K562 (cell line): ENCODE measurements around the gene CGREF1. TPM values are rescaled to one million over a fixed set of nuclear protein-coding genes. Genes with fewer than 3 reads are reported as not detected.

Source experiments
- ATAC-seq: fragments of 200-7000 bp; cut with Tn5 transposase; 3 replicates; pipeline ENCODE4 v1.9.1; 2020; ENCODE audit warnings: moderate library complexity
- BruUV-seq: library from RNA; stranded (reverse); fragments of 400-500 nt; replicated peaks from 2 replicates; lab custom pipeline; 2021; lab: Mats Ljungman, UMichigan
- CTCF ChIA-PET: fragments of 300-600 bp; formaldehyde crosslinking; extraction: SDS; loops from one replicate; lab custom pipeline; 2021; ENCODE audit warnings: low intra/inter-chr PET ratio; lab: Yijun Ruan, JAX
- POLR2A ChIA-PET: fragments of 300-600, 350-650 bp; sonication (Branson Sonifier 250); formaldehyde crosslinking; extraction: SDS; loops from one replicate; lab custom pipeline; 2021; ENCODE audit warnings: antibody characterized with exemption, inconsistent platforms; lab: Yijun Ruan, JAX
- DNase-seq, 4 experiments: peaks; one replicate each; pipeline versions ENCODE4 v3.0.0 to v3.0.0-alpha.2; 2011 to 2018; ENCODE audit warnings: low spot score in 3 of 4, mixed read lengths in 3 of 4; ENCODE audit errors: extremely low read depth in 1 of 4
- FAIRE-seq: peaks from 2 replicates; lab custom pipeline; 2011; peaks lifted over from hg19 to GRCh38; lab: Jason Lieb, UNC
- H2AFZ ChIP-seq: 2 replicates; pipeline ENCODE4 v1.6.0; 2011; ENCODE audit warnings: low read depth, low read length, control low read depth, inconsistent platforms
- H3K27ac ChIP-seq: fragments of 200-600 bp; 3 replicates; pipeline ENCODE4 v1.8.0; 2011; ENCODE audit warnings: low read depth, mild to moderate bottlenecking, control low read depth, inconsistent platforms, low read length, moderate library complexity, mixed read lengths; ENCODE audit errors: extremely low read depth
- H3K27me3 ChIP-seq, 2 experiments: fragments of 300-600 bp in 1 of 2; 2 replicates in 1 of 2; 3 replicates in 1 of 2; pipeline versions ENCODE4 v1.6.0 to v1.8.0; 2011; ENCODE audit warnings: inconsistent platforms in 2 of 2, low read length in 2 of 2, mild to moderate bottlenecking in 1 of 2, mixed read lengths in 1 of 2, moderate library complexity in 1 of 2; ENCODE audit not compliant: control insufficient read depth in 2 of 2, insufficient read depth in 2 of 2
- H3K36me3 ChIP-seq: fragments of 300-600 bp; 3 replicates; pipeline ENCODE4 v1.8.0; 2011; ENCODE audit warnings: mild to moderate bottlenecking, low read length, inconsistent platforms; ENCODE audit not compliant: control insufficient read depth, insufficient read depth
- H3K4me1 ChIP-seq, 2 experiments: fragments of 200-600 bp in 1 of 2; replicated peaks in 1 of 2; 2 replicates in 1 of 2; 3 replicates in 1 of 2; pipeline versions ENCODE4 v1.5.1 to v1.8.0; 2011; ENCODE audit warnings: inconsistent platforms in 2 of 2, low read length in 2 of 2, mild to moderate bottlenecking in 1 of 2, mixed read lengths in 1 of 2, moderate library complexity in 1 of 2; ENCODE audit not compliant: control insufficient read depth in 2 of 2, insufficient read depth in 2 of 2
- H3K4me2 ChIP-seq: 2 replicates; pipeline ENCODE4 v1.6.1; 2011; ENCODE audit warnings: low read length, control low read depth, inconsistent platforms, mixed read lengths; ENCODE audit not compliant: insufficient read depth
- H3K4me3 ChIP-seq: fragments of 200-600 bp; sonication (generic), shearing (Covaris generic); 2 replicates; pipeline ENCODE4 v1.5.1; 2016; ENCODE audit warnings: control low read depth, inconsistent platforms
- H3K79me2 ChIP-seq: fragments of 200-600 bp; 3 replicates; pipeline ENCODE4 v1.8.0; 2011; ENCODE audit warnings: low read length, inconsistent platforms; ENCODE audit not compliant: control insufficient read depth, insufficient read depth
- H3K9ac ChIP-seq, 2 experiments: 2 replicates each; pipeline versions ENCODE4 v1.6.0 to v1.6.1; 2011; ENCODE audit warnings: low read depth in 2 of 2, low read length in 2 of 2, control low read depth in 1 of 2, inconsistent platforms in 1 of 2, mild to moderate bottlenecking in 1 of 2, mixed read lengths in 1 of 2; ENCODE audit not compliant: insufficient read depth in 1 of 2
- H3K9me1 ChIP-seq: one replicate; pipeline ENCODE4 v1.6.0; 2011; ENCODE audit warnings: inconsistent platforms, mild to moderate bottlenecking, low read length, moderate library complexity; ENCODE audit not compliant: control insufficient read depth, insufficient read depth
- H3K9me3 ChIP-seq: replicated peaks from 2 replicates; pipeline ENCODE4 v1.5.1; 2011; ENCODE audit warnings: low read depth, low read length, inconsistent platforms; ENCODE audit not compliant: control insufficient read depth, insufficient read depth
- H4K20me1 ChIP-seq: replicated peaks from 2 replicates; pipeline ENCODE4 v1.6.1; 2011; ENCODE audit warnings: low read length, inconsistent platforms, mixed read lengths; ENCODE audit not compliant: control insufficient read depth, insufficient read depth
- BCOR ChIP-seq: fragments of 450-650 bp; IDR thresholded peaks from 2 replicates; pipeline ENCODE4 v1.6.1; 2016
- EGR1 ChIP-seq: fragments of 450-650 bp; conservative IDR thresholded peaks from 2 replicates; pipeline ENCODE4 v1.6.1; 2017; ENCODE audit warnings: mild to moderate bottlenecking
- FIP1L1 ChIP-seq: fragments of 200-400 bp; formaldehyde crosslinking; IDR thresholded peaks from 2 replicates; pipeline ENCODE4 v1.6.1; 2018; ENCODE audit warnings: mild to moderate bottlenecking, low read depth, low read length; ENCODE audit not compliant: poor library complexity, severe bottlenecking
- MEIS2 ChIP-seq: fragments of 450-650 bp; IDR thresholded peaks from 2 replicates; pipeline ENCODE4 v1.6.1; 2014; ENCODE audit warnings: mild to moderate bottlenecking; ENCODE audit not compliant: partially characterized antibody
- NR4A1 ChIP-seq, 2 experiments: fragments of 250-450 bp in 1 of 2; fragments of 450-650 bp in 1 of 2; sonication (Bioruptor Pico) in 1 of 2; IDR thresholded peaks; 2 replicates each; pipeline versions ENCODE4 v1.4.0 to v1.6.1; 2016 to 2020; ENCODE audit warnings: mild to moderate bottlenecking in 2 of 2, missing compliant biosample characterization in 1 of 2, missing genetic modification characterization in 1 of 2, moderate library complexity in 1 of 2
- PHF21A ChIP-seq: fragments of 450-650 bp; IDR thresholded peaks from 2 replicates; pipeline ENCODE4 v1.6.1; 2017; ENCODE audit warnings: low read depth, borderline replicate concordance
- SMAD4 ChIP-seq: fragments of 250-450 bp; sonication (Bioruptor Pico); conservative IDR thresholded peaks from 2 replicates; pipeline ENCODE4 v1.8.0; 2021; ENCODE audit warnings: inconsistent platforms, mild to moderate bottlenecking, moderate library complexity
- ZBTB43 ChIP-seq: sonication (generic); formaldehyde crosslinking; IDR thresholded peaks from 2 replicates; pipeline ENCODE4 v1.8.0; 2023; ENCODE audit warnings: mild to moderate bottlenecking, missing genetic modification reagents
- ZNF518B ChIP-seq: fragments of 250-450 bp; sonication (Bioruptor Pico); IDR thresholded peaks from 2 replicates; pipeline ENCODE4 v1.5.0; 2021; ENCODE audit warnings: mild to moderate bottlenecking, moderate library complexity
- ZNF592 ChIP-seq: fragments of 450-650 bp; IDR thresholded peaks from 2 replicates; pipeline ENCODE4 v1.6.1; 2017; ENCODE audit warnings: antibody characterized with exemption, mild to moderate bottlenecking
- ZNF696 ChIP-seq: fragments of 250-450 bp; sonication (Bioruptor Pico); conservative IDR thresholded peaks from 2 replicates; pipeline ENCODE4 v1.4.0; 2020; ENCODE audit warnings: mild to moderate bottlenecking, moderate library complexity
- WGBS: fragments of 100-300 bp; shearing (Covaris generic); methylation state at CpG from one replicate; pipeline ENCODE4 v1.1.6; 2016; ENCODE audit warnings: low coverage, mixed read lengths; ENCODE audit not compliant: insufficient coverage; ENCODE audit errors: missing lambda C conversion rate; 5-methylcytosine and 5-hydroxymethylcytosine counted together
- in situ Hi-C: fragments of 300-500 bp; cut with MboI; formaldehyde crosslinking; loops from 4 replicates; pipeline ENCODE4 v1.15.0; 2018; ENCODE audit warnings: inconsistent platforms, mixed read lengths
- intact Hi-C: fragments of 100-400 bp; cut with micrococcal nuclease; formaldehyde crosslinking; loops from 2 replicates; pipeline ENCODE4 v1.14.2; 2022
- polyA plus RNA-seq, 8 experiments: library from polyadenylated mRNA; depleted of rRNA in 4 of 8; stranded (reverse) in 5 of 8; unstranded in 3 of 8; fragments of >200 nt; fragmentation: Nextera tagmentation in 2 of 8; fragmentation: Illumina TruSeq in 1 of 8; extraction: Ambion mirVana in 2 of 8; extraction: Trizol in 1 of 8; gene quantifications; 2 replicates each; pipeline versions ENCODE4 v1.2.1 to v1.2.3, GENCODE V29; 2011 to 2014; ENCODE audit warnings: inconsistent platforms in 1 of 8, missing spikeins in 1 of 8
- total RNA-seq, 7 experiments: library from RNA; depleted of rRNA in 6 of 7; stranded (reverse); fragments of >200 nt in 6 of 7; fragmentation: Illumina TruSeq in 2 of 7; extraction: Trizol in 2 of 7; gene quantifications; 2 replicates each; pipeline versions ENCODE4 v1.2.1 to v1.2.3, GENCODE V29; 2011 to 2021; ENCODE audit warnings: low replicate concordance in 1 of 7

Gene CGREF1
- total and polyA plus RNA-seq, 9 of the 15 experiments (the other 6 are each of a cell fraction or from before 2014, with no cell fraction given), result 0.07 to 0.50 (median 0.37) TPM

- peaks cover 44 to 73% of the 10 kb centered on the region in 2 experiments for H3K4me1 ChIP-seq
- ATAC-seq (no peak), FAIRE-seq (no peak), DNase-seq (peak; percentile 41 to 56 (median 54))
- H3K27me3 ChIP-seq, result no peaks in the 10 kb centered on the region
- peaks cover 4% of the 10 kb centered on the region for H3K9me1 ChIP-seq
- POLR2A ChIA-PET, result interaction anchor here (0.6 to 2.3 kb wide), 15 partner anchors 10 to 209 kb away, joined by 3 to 11 read pairs (median 5); partner anchors contain the start of gene OST4
- CTCF ChIA-PET, result no interaction called here
- peaks cover 4% of the 10 kb centered on the region; the same call in 1 of the 3 replicates for H3K79me2 ChIP-seq
- H4K20me1 ChIP-seq, result no peaks in the 10 kb centered on the region
- no peaks in the 10 kb centered on the region for H3K36me3 ChIP-seq
- in situ Hi-C loops (no loop called here), intact Hi-C loops (loop anchor here (1.0 to 2.0 kb wide), 3 partner anchors 31 to 235 kb away; partner anchors contain the start of gene AGBL5)
- no peaks in the 10 kb centered on the region for H3K9me3 ChIP-seq
- no peak overlapping the region for H3K4me3 ChIP-seq
- BruUV-seq, result no TSS peak
- 73% methylated on average over 24 of the region's 38 CpGs for WGBS
- H3K9ac ChIP-seq, result peak overlapping the region; percentile 62 to 84
- peak overlapping the region; percentile 78; the same call in 1 of the 2 replicates for H3K4me2 ChIP-seq
- H3K27ac ChIP-seq, result peak overlapping the region; percentile 87
- H2AFZ ChIP-seq, result peak overlapping the region; percentile 90; the same call in 1 of the 2 replicates
- TF ChIP-seq ZNF696 (CRISPR knock-in tag) (no peak), ZNF592 (0 out of 2 replicates have a peak, but pooled peaks have one; percentile 43), PHF21A (no peak), ZBTB43 (CRISPR knock-in tag) (no peak), NR4A1 (CRISPR knock-in tag; IDR thresholded peaks at IDR 0.05) (peak; percentile 9; the same call in 1 of the 2 replicates), NR4A1 (tag; IDR thresholded peaks at IDR 0.05) (no peak), EGR1 (peak; percentile 78), SMAD4 (CRISPR knock-in tag) (no peak), BCOR (no peak), FIP1L1 (peak; percentile 8), ZNF518B (no peak), MEIS2 (no peak)
Observed at GRCh38 chr2:27081984-27082772, 36.8 kb downstream of the CGREF1 start.
